WTC11 (cell line): Measurements from ENCODE around the gene BRSK2.

Experiments used
- CTCF ChIP-seq: fragments of 200-600 bp; IDR thresholded peaks from 2 replicates; pipeline ENCODE4 v1.8.0; 2022; ENCODE audit warnings: antibody characterized with exemption
- E2F1 ChIP-seq: sonication (generic); formaldehyde crosslinking; IDR thresholded peaks from 2 replicates; pipeline ENCODE4 v1.8.0; 2022; ENCODE audit warnings: mild to moderate bottlenecking, missing genetic modification reagents
- OVOL2 ChIP-seq: fragments of 250-450 bp; sonication (Bioruptor Pico); IDR thresholded peaks from 2 replicates; pipeline ENCODE4 v1.9.0; 2021; ENCODE audit warnings: mild to moderate bottlenecking, borderline replicate concordance
- PRDM15 ChIP-seq: sonication (generic); formaldehyde crosslinking; IDR thresholded peaks from 2 replicates; pipeline ENCODE4 v1.8.0; 2022; ENCODE audit warnings: missing genetic modification reagents
- TCF7 ChIP-seq: sonication (generic); formaldehyde crosslinking; IDR thresholded peaks from 2 replicates; pipeline ENCODE4 v1.8.0; 2022; ENCODE audit warnings: mild to moderate bottlenecking, low read depth, missing genetic modification reagents, moderate library complexity
- ZNF138 ChIP-seq: sonication (generic); formaldehyde crosslinking; conservative IDR thresholded peaks from 2 replicates; pipeline ENCODE4 v1.8.1; 2022; ENCODE audit warnings: mild to moderate bottlenecking, moderate library complexity, missing genetic modification reagents
- TF ChIP-seq, protein P1 (sequence below): sonication (generic); formaldehyde crosslinking; IDR thresholded peaks from 2 replicates; pipeline ENCODE4 v1.8.1; 2023; ENCODE audit warnings: mild to moderate bottlenecking, missing genetic modification reagents

DNA sequence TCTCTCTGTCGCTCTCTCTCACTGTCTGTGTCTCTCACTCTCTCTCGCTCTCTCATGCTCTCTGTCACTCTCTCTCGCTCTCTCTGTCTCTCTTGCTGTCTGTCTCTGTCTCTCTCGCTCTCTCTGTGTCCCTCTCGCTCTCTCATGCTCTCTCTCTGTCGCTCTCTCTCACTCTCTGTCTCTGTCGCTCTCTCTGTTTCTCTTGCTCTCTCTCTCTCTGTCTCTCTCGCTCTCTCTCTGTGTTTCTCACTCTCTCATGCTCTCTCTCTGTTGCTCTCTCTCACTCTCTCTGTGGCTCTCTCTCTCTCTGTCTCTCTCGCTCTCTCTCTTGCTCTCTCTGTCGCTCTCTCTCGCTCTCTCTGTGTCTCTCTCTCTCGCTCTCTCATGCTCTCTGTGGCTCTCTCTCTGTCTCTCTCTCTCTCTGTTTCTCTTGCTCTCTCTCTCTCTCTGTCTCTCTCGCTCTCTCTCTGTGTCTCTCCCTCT, 33.2 kb upstream of the BRSK2 start:
- no peak for TF ChIP-seq CTCF
- TF ChIP-seq OVOL2 (CRISPR knock-in tag): no peak
- no peak for TF ChIP-seq PRDM15 (CRISPR knock-in tag)
- no peak for TF ChIP-seq TCF7 (CRISPR knock-in tag)
- no peak for TF ChIP-seq ZNF138
- TF ChIP-seq, protein P1, sequence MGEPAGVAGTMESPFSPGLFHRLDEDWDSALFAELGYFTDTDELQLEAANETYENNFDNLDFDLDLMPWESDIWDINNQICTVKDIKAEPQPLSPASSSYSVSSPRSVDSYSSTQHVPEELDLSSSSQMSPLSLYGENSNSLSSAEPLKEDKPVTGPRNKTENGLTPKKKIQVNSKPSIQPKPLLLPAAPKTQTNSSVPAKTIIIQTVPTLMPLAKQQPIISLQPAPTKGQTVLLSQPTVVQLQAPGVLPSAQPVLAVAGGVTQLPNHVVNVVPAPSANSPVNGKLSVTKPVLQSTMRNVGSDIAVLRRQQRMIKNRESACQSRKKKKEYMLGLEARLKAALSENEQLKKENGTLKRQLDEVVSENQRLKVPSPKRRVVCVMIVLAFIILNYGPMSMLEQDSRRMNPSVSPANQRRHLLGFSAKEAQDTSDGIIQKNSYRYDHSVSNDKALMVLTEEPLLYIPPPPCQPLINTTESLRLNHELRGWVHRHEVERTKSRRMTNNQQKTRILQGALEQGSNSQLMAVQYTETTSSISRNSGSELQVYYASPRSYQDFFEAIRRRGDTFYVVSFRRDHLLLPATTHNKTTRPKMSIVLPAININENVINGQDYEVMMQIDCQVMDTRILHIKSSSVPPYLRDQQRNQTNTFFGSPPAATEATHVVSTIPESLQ (CRISPR knock-in tag): no peak
- TF ChIP-seq E2F1 (CRISPR knock-in tag): no peak
